Endothelial cell of umbilical vein (primary cell): ENCODE data around the gene CLEC17A. TPM values are rescaled to one million over a fixed set of nuclear protein-coding genes. Genes with fewer than 3 reads are reported as not detected.
"Not testable (repeated sequence)": the region's sequence is repeated elsewhere in the genome, so short reads cannot be mapped to it uniquely, and the experiment has no call there.

Source experiments
- BruUV-seq: library from RNA; stranded (reverse); fragments of 400-500 nt; replicated peaks from 2 replicates; lab custom pipeline; 2021; lab: Mats Ljungman, UMichigan
- CTCF ChIA-PET: fragments of 300-600, 350-600 bp; sonication (Branson Sonifier 250); formaldehyde crosslinking; loops from one replicate; lab custom pipeline; 2021; ENCODE audit warnings: antibody characterized with exemption, inconsistent platforms; lab: Charles Lee
- POLR2A ChIA-PET: fragments of 300-600, 350-600 bp; sonication (Branson Sonifier 250); formaldehyde crosslinking; loops from one replicate; lab custom pipeline; 2021; ENCODE audit warnings: antibody characterized with exemption, inconsistent platforms; lab: Charles Lee
- DNase-seq: peaks from one replicate; pipeline ENCODE4 v3.0.0-alpha.2; 2011; ENCODE audit warnings: low read depth, low spot score
- FAIRE-seq: peaks from 2 replicates; lab custom pipeline; 2011; peaks lifted over from hg19 to GRCh38; lab: Jason Lieb, UNC
- H2AFZ ChIP-seq: 2 replicates; pipeline ENCODE4 v1.6.0; 2012; ENCODE audit warnings: low read depth, low read length, control low read depth, inconsistent platforms
- H3K27ac ChIP-seq: 2 replicates; pipeline ENCODE4 v1.5.1; 2011; ENCODE audit warnings: low read depth, mild to moderate bottlenecking, control low read depth, low read length, moderate library complexity; ENCODE audit not compliant: insufficient read depth
- H3K27me3 ChIP-seq, 2 experiments: 2 replicates each; pipeline versions ENCODE4 v1.6.0 to v1.6.1; 2011; ENCODE audit warnings: low read length in 2 of 2, mixed read lengths in 1 of 2; ENCODE audit not compliant: control insufficient read depth in 2 of 2, insufficient read depth in 2 of 2
- H3K36me3 ChIP-seq, 2 experiments: 2 replicates in 1 of 2; 3 replicates in 1 of 2; pipeline ENCODE4 v1.5.1; 2011; ENCODE audit warnings: low read length in 2 of 2, mild to moderate bottlenecking in 1 of 2, moderate library complexity in 1 of 2; ENCODE audit not compliant: control insufficient read depth in 2 of 2, insufficient read depth in 2 of 2; ENCODE audit errors: extremely low read depth in 1 of 2
- H3K4me1 ChIP-seq: 3 replicates; pipeline ENCODE4 v1.5.1; 2011; ENCODE audit warnings: mild to moderate bottlenecking, low read length; ENCODE audit not compliant: control insufficient read depth, insufficient read depth; ENCODE audit errors: extremely low read depth
- H3K4me2 ChIP-seq: 2 replicates; pipeline ENCODE4 v1.6.1; 2011; ENCODE audit warnings: low read length, control low read depth, mixed read lengths; ENCODE audit not compliant: insufficient read depth
- H3K4me3 ChIP-seq, 3 experiments: fragments of 200-600 bp in 1 of 3; sonication (generic), shearing (Covaris generic) in 1 of 3; replicated peaks in 1 of 3; 2 replicates each; pipeline ENCODE4 v1.5.1; 2011 to 2016; ENCODE audit warnings: control low read depth in 3 of 3, low read length in 3 of 3, mild to moderate bottlenecking in 2 of 3, inconsistent platforms in 1 of 3, low read depth in 1 of 3, moderate library complexity in 1 of 3; ENCODE audit not compliant: insufficient read depth in 1 of 3
- H3K79me2 ChIP-seq: 2 replicates; pipeline ENCODE4 v1.6.0; 2012; ENCODE audit warnings: low read length, inconsistent platforms; ENCODE audit not compliant: control insufficient read depth, insufficient read depth
- H3K9ac ChIP-seq: replicated peaks from 2 replicates; pipeline ENCODE3; 2011; ENCODE audit warnings: low read length, control low read depth; ENCODE audit not compliant: insufficient read depth; ENCODE audit errors: extremely low read depth
- H3K9me1 ChIP-seq: replicated peaks from 3 replicates; pipeline ENCODE4 v1.6.0; 2011; ENCODE audit warnings: mild to moderate bottlenecking, low read length; ENCODE audit not compliant: control insufficient read depth, insufficient read depth; ENCODE audit errors: extremely low read depth
- H3K9me3 ChIP-seq: replicated peaks from 2 replicates; pipeline ENCODE4 v1.5.1; 2012; ENCODE audit warnings: low read length, inconsistent platforms; ENCODE audit not compliant: control insufficient read depth, insufficient read depth
- H4K20me1 ChIP-seq: replicated peaks from 2 replicates; pipeline ENCODE3; 2011; ENCODE audit warnings: mild to moderate bottlenecking, low read length; ENCODE audit not compliant: control insufficient read depth, insufficient read depth; ENCODE audit errors: extremely low read depth
- EZH2 ChIP-seq: IDR thresholded peaks from 2 replicates; pipeline ENCODE4 v1.6.1; 2012; ENCODE audit warnings: borderline replicate concordance, low read depth, mild to moderate bottlenecking, moderate library complexity, low read length, inconsistent platforms; ENCODE audit not compliant: severe bottlenecking
- FOS ChIP-seq: IDR thresholded peaks from 2 replicates; pipeline ENCODE4 v1.6.1; 2011; ENCODE audit warnings: mild to moderate bottlenecking, low read length, moderate library complexity, borderline replicate concordance; ENCODE audit not compliant: insufficient read depth
- GATA2 ChIP-seq: IDR thresholded peaks from 2 replicates; pipeline ENCODE4 v1.7.0; 2011; ENCODE audit warnings: low read depth, mild to moderate bottlenecking, moderate library complexity, mixed read lengths, low read length; ENCODE audit not compliant: insufficient read length, insufficient read depth
- JUN ChIP-seq: IDR thresholded peaks from 2 replicates; pipeline ENCODE4 v1.6.1; 2011; ENCODE audit warnings: borderline replicate concordance, low read depth; ENCODE audit not compliant: insufficient read length, insufficient read depth
- MYC ChIP-seq: IDR thresholded peaks from one replicate; pipeline ENCODE4 v1.6.1; 2011; ENCODE audit warnings: mild to moderate bottlenecking, low read depth, low read length
- POLR2A ChIP-seq: IDR thresholded peaks from 2 replicates; pipeline ENCODE4 v1.6.1; 2012; ENCODE audit warnings: low read depth, mild to moderate bottlenecking, control low read depth, low read length
- POLR2AphosphoS5 ChIP-seq: IDR thresholded peaks from 2 replicates; pipeline ENCODE4 v1.6.1; 2012; ENCODE audit warnings: low read depth, mild to moderate bottlenecking, control low read depth, low read length, moderate library complexity; ENCODE audit not compliant: insufficient read depth
- dilution Hi-C: fragments of 300-500 bp; cut with MboI; formaldehyde crosslinking; loops from one replicate; pipeline ENCODE4 v1.15.0; 2019; ENCODE audit warnings: low sequenced_read_pairs; ENCODE audit not compliant: extremely low pct_ligation_motif_present
- intact Hi-C: fragments of 100-400 bp; cut with micrococcal nuclease; formaldehyde crosslinking; loops from one replicate; pipeline ENCODE4 v1.10.0; 2022
- polyA plus RNA-seq, 4 experiments: library from polyadenylated mRNA; depleted of rRNA in 3 of 4; stranded (reverse) in 3 of 4; unstranded in 1 of 4; fragments of >200 nt; gene quantifications; 2 replicates each; pipeline versions ENCODE4 v1.2.1 to v1.2.3, GENCODE V29; 2011 to 2012; ENCODE audit warnings: missing spikeins in 1 of 4
- total RNA-seq: library from RNA; stranded (reverse); gene quantifications from 2 replicates; pipeline ENCODE4 v1.2.3, GENCODE V29; 2021
- TF ChIP-seq, protein P1 (sequence below), 2 donors: IDR thresholded peaks; 1 replicate in 1 of 2; 2 replicates in 1 of 2; pipeline ENCODE4 v1.5.1; 2011; ENCODE audit warnings: low read length in 2 of 2, mild to moderate bottlenecking in 2 of 2, moderate library complexity in 2 of 2, control low read depth in 1 of 2, inconsistent platforms in 1 of 2, low read depth in 1 of 2; ENCODE audit not compliant: insufficient read depth in 1 of 2; ENCODE audit errors: extremely low read depth in 1 of 2
- TF ChIP-seq, protein P2 (sequence below): IDR thresholded peaks from 2 replicates; pipeline ENCODE4 v1.6.1; 2011; ENCODE audit not compliant: insufficient read depth, insufficient read length

Gene CLEC17A
- total and polyA plus RNA-seq, 2 donors (not counting 3 experiments of a cell fraction or from before 2014, with no cell fraction given) = 0.07 TPM; not detected in 1

DNA sequence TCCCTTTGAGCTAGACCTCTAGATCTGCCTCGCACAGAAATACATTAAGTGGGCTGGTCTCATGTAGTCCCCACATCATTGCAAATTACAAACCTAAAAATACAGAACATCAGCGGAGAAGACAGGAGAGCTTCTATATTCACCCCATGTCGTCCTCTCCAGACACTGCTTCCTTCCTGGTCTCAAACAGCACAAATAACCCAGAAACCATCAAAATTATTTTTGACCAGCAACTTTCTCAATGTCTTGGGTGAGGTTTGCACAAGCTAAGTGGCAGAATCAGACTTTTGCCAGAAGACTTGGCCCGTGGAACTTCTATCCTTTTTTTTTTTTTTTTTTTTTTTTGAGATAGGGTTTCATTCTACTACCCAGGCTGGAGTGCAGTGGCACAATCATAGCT, 28.2 kb downstream of the CLEC17A start:
- BruUV-seq = no TSS peak
- Histone ChIP-seq H3K79me2 (no peaks in the 10 kb centered on the region), H3K9me1 (no peaks in the 10 kb centered on the region), H2AFZ (no peak overlapping the region), H3K4me2 (no peak overlapping the region), H3K9me3 (no peaks in the 10 kb centered on the region), H3K36me3 (no peaks in the 10 kb centered on the region), H4K20me1 (no peaks in the 10 kb centered on the region), H3K27me3 (no peaks in the 10 kb centered on the region), H3K4me1 (no peaks in the 10 kb centered on the region), H3K4me3 (no peak overlapping the region), H3K9ac (no peak overlapping the region), H3K27ac (no peak overlapping the region)
- intact Hi-C loops = no loop called here
- FAIRE-seq = no peak
- dilution Hi-C loops = no loop called here
- DNase-seq = no peak
- CTCF ChIA-PET = interaction anchor here (0.6 kb wide), 1 partner anchor 895 kb away, joined by 7 read pairs; no protein-coding TSS in a partner anchor
- POLR2A ChIA-PET = interaction anchor here (0.6 kb wide), 1 partner anchor 13 kb away, joined by 5 read pairs; no protein-coding TSS in a partner anchor
- TF ChIP-seq POLR2A = no peak
- TF ChIP-seq GATA2 = no peak
- no peak for TF ChIP-seq FOS
- TF ChIP-seq EZH2 = no peak
- no peak for TF ChIP-seq POLR2AphosphoS5
- TF ChIP-seq, protein P1, sequence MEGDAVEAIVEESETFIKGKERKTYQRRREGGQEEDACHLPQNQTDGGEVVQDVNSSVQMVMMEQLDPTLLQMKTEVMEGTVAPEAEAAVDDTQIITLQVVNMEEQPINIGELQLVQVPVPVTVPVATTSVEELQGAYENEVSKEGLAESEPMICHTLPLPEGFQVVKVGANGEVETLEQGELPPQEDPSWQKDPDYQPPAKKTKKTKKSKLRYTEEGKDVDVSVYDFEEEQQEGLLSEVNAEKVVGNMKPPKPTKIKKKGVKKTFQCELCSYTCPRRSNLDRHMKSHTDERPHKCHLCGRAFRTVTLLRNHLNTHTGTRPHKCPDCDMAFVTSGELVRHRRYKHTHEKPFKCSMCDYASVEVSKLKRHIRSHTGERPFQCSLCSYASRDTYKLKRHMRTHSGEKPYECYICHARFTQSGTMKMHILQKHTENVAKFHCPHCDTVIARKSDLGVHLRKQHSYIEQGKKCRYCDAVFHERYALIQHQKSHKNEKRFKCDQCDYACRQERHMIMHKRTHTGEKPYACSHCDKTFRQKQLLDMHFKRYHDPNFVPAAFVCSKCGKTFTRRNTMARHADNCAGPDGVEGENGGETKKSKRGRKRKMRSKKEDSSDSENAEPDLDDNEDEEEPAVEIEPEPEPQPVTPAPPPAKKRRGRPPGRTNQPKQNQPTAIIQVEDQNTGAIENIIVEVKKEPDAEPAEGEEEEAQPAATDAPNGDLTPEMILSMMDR (IDR thresholded peaks at IDR 0.05; ENCODE audit: extremely low read depth in 1 of 2, insufficient read depth in 1 of 2, low read depth in 1 of 2, low read length in 2 of 2) = no peak
- TF ChIP-seq, protein P2, sequence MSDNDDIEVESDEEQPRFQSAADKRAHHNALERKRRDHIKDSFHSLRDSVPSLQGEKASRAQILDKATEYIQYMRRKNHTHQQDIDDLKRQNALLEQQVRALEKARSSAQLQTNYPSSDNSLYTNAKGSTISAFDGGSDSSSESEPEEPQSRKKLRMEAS = no peak
- no peak for TF ChIP-seq MYC
- TF ChIP-seq JUN = no peak

DNA sequence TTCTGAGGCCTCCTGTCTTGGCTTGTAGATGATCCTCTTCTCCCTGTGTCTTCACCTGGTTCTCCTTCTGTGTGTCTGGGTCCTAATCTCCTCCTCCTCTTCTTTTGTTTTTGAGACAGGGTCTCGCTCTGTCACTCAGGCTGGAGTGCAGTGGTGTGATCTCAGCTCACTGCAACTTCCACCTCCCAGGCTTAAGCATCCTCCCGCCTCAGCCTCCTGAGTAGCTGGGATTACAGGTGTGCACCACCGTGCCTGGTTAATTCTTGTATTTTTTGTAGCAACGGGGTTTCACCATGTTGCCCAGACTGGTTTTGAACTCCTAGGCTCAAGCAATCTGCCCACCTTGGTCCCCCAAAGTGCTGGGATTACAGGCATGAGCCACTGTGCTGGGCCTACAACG, 29.4 kb downstream of the CLEC17A start:
- H3K36me3 ChIP-seq, H2AFZ ChIP-seq, H3K4me2 ChIP-seq, H3K9me3 ChIP-seq, FAIRE-seq, CTCF ChIA-PET, DNase-seq, H3K4me1 ChIP-seq, BruUV-seq, H3K27ac ChIP-seq, H4K20me1 ChIP-seq, intact Hi-C loops, dilution Hi-C loops, H3K9me1 ChIP-seq, H3K4me3 ChIP-seq, POLR2A ChIA-PET, H3K27me3 ChIP-seq, H3K79me2 ChIP-seq, H3K9ac ChIP-seq: not testable (repeated sequence)
